ENCODE results near the gene ZBTB20.

The ZBTB20 gene

DNA sequence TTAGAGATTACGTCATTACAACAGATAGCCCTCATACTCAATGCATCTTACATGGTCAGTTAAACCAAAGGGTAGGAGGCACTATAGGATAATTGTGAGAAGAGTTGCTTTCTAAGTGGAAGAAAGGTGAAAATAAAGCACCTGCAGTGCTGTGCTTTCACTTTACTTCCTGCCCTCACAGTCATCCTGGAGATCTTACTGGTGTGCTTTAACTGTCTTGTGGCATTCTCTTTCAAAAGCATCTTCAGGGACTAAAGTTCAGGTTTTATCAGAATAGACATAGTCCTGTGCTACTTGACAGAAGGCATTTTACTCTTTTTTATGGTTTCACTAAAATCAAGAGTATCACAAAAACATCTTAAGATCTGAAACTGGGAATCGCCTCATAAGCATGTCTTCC lies 286.6 kb downstream of the ZBTB20 start:
- in situ Hi-C loops (cut with MboI; ENCODE audit: low sequenced_read_pairs, unreplicated experiment) = no loop called here
- TF ChIP-seq, protein P1, sequence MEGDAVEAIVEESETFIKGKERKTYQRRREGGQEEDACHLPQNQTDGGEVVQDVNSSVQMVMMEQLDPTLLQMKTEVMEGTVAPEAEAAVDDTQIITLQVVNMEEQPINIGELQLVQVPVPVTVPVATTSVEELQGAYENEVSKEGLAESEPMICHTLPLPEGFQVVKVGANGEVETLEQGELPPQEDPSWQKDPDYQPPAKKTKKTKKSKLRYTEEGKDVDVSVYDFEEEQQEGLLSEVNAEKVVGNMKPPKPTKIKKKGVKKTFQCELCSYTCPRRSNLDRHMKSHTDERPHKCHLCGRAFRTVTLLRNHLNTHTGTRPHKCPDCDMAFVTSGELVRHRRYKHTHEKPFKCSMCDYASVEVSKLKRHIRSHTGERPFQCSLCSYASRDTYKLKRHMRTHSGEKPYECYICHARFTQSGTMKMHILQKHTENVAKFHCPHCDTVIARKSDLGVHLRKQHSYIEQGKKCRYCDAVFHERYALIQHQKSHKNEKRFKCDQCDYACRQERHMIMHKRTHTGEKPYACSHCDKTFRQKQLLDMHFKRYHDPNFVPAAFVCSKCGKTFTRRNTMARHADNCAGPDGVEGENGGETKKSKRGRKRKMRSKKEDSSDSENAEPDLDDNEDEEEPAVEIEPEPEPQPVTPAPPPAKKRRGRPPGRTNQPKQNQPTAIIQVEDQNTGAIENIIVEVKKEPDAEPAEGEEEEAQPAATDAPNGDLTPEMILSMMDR (IDR thresholded peaks at IDR 0.05; ENCODE audit: borderline replicate concordance, control extremely low read depth, extremely low read depth, insufficient read depth, missing control alignments) = no peak
- no peak for DNase-seq (ENCODE audit: low spot score)

DNA sequence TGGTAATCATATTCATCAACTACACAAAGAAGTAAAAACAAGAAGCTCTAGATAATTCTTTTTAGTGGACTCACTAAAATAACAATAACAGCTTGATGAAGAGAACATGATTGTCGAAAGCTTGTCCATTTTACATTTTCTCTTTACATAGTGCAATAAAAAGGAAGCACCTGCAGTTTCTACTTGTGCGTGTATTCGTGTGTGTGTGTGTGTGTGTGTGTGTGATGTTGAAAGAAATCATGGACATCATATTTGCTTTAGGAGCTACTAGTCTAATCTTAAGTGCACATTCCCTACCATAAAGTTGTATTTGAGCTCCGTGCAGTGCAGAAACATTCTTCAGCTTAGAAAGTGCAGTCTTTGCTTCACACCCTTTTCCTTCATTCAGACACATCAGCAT lies 288.8 kb downstream of the ZBTB20 start:
- in situ Hi-C loops (cut with MboI; ENCODE audit: low sequenced_read_pairs, unreplicated experiment) = no loop called here
- TF ChIP-seq, protein P1 (IDR thresholded peaks at IDR 0.05; ENCODE audit: borderline replicate concordance, control extremely low read depth, extremely low read depth, insufficient read depth, missing control alignments) = no peak
- DNase-seq (ENCODE audit: low spot score) = no peak

DNA sequence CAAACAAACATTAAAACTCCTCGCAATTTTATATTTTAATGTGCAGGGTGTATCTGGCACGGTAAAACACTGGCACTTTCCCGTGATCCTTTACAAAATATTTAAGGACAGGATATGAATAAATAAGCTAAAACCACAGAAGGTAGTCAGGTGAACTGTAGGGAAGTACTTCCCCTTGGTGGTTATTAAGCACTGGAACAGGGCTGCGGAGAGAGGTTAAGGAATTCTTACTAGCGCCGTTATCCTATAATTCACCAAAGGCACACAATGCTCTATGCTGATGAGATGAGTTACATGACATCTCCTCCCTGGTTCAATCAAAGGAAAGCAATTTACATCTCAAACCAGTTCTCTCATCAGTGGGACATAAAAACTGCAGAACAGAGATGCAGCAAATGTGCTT lies 289.8 kb downstream of the ZBTB20 start:
- in situ Hi-C loops (cut with MboI; ENCODE audit: low sequenced_read_pairs, unreplicated experiment) = no loop called here
- TF ChIP-seq, protein P1 (IDR thresholded peaks at IDR 0.05; ENCODE audit: borderline replicate concordance, control extremely low read depth, extremely low read depth, insufficient read depth, missing control alignments) = no peak
- DNase-seq (ENCODE audit: low spot score) = no peak

DNA sequence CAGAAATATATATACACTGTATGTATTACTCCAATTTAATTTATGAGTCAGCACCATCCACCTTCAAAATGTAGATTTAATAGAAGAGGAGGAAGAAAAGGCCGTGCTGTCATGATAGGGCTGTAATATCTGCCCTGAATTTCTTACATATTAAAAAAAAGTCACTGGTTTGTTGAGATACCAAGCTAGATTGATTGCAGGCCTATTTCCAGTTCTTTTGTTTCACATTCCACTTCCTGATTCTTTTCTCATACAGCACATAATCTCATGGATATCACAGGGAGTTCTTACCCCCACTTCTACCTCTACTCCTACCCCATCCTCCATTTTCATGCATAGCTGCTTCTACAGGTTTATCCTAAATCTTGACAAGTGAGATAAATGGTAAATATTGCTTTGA lies 290.3 kb downstream of the ZBTB20 start:
- TF ChIP-seq, protein P1 (IDR thresholded peaks at IDR 0.05; ENCODE audit: borderline replicate concordance, control extremely low read depth, extremely low read depth, insufficient read depth, missing control alignments) = no peak
- DNase-seq (ENCODE audit: low spot score) = no peak
- in situ Hi-C loops (cut with MboI; ENCODE audit: low sequenced_read_pairs, unreplicated experiment) = no loop called here

DNA sequence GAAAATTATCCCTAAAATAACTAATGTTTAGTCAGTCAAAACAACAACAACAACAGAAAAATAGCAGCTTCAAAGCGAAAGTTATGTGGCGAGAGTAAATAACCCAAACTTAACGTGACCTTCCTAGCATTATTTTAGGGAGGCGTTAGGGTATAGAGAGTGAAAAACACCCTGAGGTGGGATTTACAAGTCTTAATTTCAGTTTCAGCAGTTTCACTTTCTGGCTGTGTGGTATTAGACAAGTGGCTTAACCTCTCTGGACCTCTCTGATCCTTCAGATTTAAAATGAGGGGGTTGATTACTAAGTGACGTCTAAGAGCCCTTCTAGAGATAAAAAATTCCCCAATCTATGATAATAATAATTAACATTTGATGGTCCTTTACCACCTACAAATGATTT lies 291.2 kb downstream of the ZBTB20 start:
- TF ChIP-seq, protein P1 (IDR thresholded peaks at IDR 0.05; ENCODE audit: borderline replicate concordance, control extremely low read depth, extremely low read depth, insufficient read depth, missing control alignments) = no peak
- in situ Hi-C loops (cut with MboI; ENCODE audit: low sequenced_read_pairs, unreplicated experiment) = no loop called here

DNA sequence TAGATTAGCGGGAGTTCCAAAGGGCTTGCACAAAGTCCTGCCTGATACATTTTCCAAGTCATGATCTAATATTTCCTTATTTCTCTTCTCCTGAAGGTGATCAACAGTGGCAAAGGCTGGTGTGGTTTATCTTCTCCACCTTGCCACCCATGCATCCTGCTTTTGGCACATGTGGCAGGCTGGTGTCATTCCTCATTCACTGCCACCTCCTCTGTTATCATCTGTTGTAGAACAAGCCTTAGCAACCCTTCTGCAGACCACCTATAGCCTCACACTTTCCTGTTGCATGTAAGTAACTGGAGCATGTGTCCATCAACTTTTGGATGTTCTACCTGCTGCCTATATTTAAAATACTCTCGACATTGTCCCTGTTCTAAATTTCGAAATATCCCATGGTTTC lies 294.1 kb downstream of the ZBTB20 start:
- in situ Hi-C loops (cut with MboI; ENCODE audit: low sequenced_read_pairs, unreplicated experiment) = no loop called here
- no peak for DNase-seq (ENCODE audit: low spot score)
- TF ChIP-seq, protein P1 (IDR thresholded peaks at IDR 0.05; ENCODE audit: borderline replicate concordance, control extremely low read depth, extremely low read depth, insufficient read depth, missing control alignments) = no peak

More for the DNA sequence above, 291.2 kb downstream of the ZBTB20 start:
- no peak for DNase-seq (ENCODE audit: low spot score)

DNA sequence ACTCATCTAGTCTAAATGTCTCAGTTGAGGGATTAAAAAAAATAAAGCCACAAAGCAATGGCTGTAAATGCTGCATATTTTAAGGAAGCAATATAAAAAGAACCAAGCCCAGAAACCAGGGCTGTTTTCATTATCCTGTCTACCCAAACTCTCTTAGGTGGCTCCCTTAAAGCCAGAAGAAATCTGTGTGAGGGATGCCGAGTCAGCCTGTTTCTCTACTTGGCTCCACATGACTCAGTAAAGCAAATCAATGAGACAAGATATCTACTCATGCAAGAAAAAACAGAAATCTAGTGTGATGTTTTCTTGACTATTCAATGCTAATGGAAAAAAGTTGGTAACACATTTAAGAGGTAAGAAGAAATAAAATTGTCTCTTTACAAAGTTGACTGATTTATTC lies 296.2 kb downstream of the ZBTB20 start:
- in situ Hi-C loops (cut with MboI; ENCODE audit: low sequenced_read_pairs, unreplicated experiment) = no loop called here
- TF ChIP-seq, protein P1 (IDR thresholded peaks at IDR 0.05; ENCODE audit: borderline replicate concordance, control extremely low read depth, extremely low read depth, insufficient read depth, missing control alignments) = no peak
- DNase-seq (ENCODE audit: low spot score) = no peak

Measured in GM13976 (cell line).